ENCODE data around the gene AGR2.

AGR2 gene

GRCh38 chr7:16812542-16813231 lies 7.9 kb upstream of the AGR2 start:
- no peak for DNase-seq

GRCh38 chr7:16811551-16811950 lies 6.8 kb upstream of the AGR2 start:
- no peak for DNase-seq

- no peak for DNase-seq
Measured at GRCh38 chr7:16810573-16810972, 5.8 kb upstream of the AGR2 start.

- no peak for DNase-seq
Measured at GRCh38 chr7:16810112-16810511, 5.3 kb upstream of the AGR2 start.

- DNase-seq = no peak
Measured at GRCh38 chr7:16805441-16805840, 642 bp upstream of the AGR2 start.

GRCh38 chr7:16803881-16804673 lies 722 bp downstream of the AGR2 start:
- no peak for DNase-seq

GRCh38 chr7:16803125-16803524 lies 1.7 kb downstream of the AGR2 start:
- DNase-seq = no peak

GRCh38 chr7:16801579-16801978 lies 3.2 kb downstream of the AGR2 start:
- DNase-seq = no peak

- DNase-seq = peak; percentile 80
Measured at GRCh38 chr7:16801111-16801542, 3.7 kb downstream of the AGR2 start.

GRCh38 chr7:16795624-16796023 lies 9.2 kb downstream of the AGR2 start:
- peak; percentile 88 for DNase-seq

- DNase-seq = peak; percentile 45
Measured at GRCh38 chr7:16794986-16795385, 9.8 kb downstream of the AGR2 start.

- DNase-seq = peak; percentile 47
Measured at GRCh38 chr7:16791905-16792698, 12.7 kb downstream of the AGR2 start.

GRCh38 chr7:16791071-16791470 lies 13.7 kb downstream of the AGR2 start:
- no peak for DNase-seq

GRCh38 chr7:16787127-16787526 lies 17.7 kb downstream of the AGR2 start:
- DNase-seq = no peak

- DNase-seq = no peak
Measured at GRCh38 chr7:16786257-16786656, 18.5 kb downstream of the AGR2 start.

- peak; percentile 11 for DNase-seq
Measured at GRCh38 chr7:16785846-16786245, 19.0 kb downstream of the AGR2 start.

- DNase-seq = no peak
Measured at GRCh38 chr7:16785321-16785720, 19.5 kb downstream of the AGR2 start.

GRCh38 chr7:16780596-16780995 lies 24.2 kb downstream of the AGR2 start:
- DNase-seq = no peak

GRCh38 chr7:16779051-16779450 lies 25.7 kb downstream of the AGR2 start:
- DNase-seq = no peak

- DNase-seq = no peak
Measured at GRCh38 chr7:16778476-16778875, 26.3 kb downstream of the AGR2 start.

GRCh38 chr7:16776053-16776452 lies 28.7 kb downstream of the AGR2 start:
- no peak for DNase-seq

GRCh38 chr7:16774986-16775385 lies 29.8 kb downstream of the AGR2 start:
- no peak for DNase-seq

GRCh38 chr7:16774294-16774693 lies 30.5 kb downstream of the AGR2 start:
- no peak for DNase-seq

- peak; percentile 36 for DNase-seq
Measured at GRCh38 chr7:16773884-16774283, 30.9 kb downstream of the AGR2 start.
